Measurements from ENCODE around the gene SCAPER. TPM values are rescaled to one million over a fixed set of nuclear protein-coding genes. Genes with fewer than 3 reads are reported as not detected.
A peak's percentile ranks its signal among the peaks of the same experiment; 100 is the strongest.

Gene SCAPER
- total and polyA plus RNA-seq, 2 of the 4 experiments (the other 2 are of a cell fraction) = 2.9 to 9.7 TPM

GRCh38 chr15:76391847-76392246, 513.3 kb downstream of the SCAPER start:
- Histone ChIP-seq H2BK5ac (ENCODE audit: low read depth, low read length, poor library complexity, severe bottlenecking) (no peak overlapping the region), H2AK5ac (ENCODE audit: low read depth, low read length) (no peak overlapping the region), H2AFZ (replicated peaks; ENCODE audit: low read length, poor library complexity) (no peak overlapping the region), H3K79me1 (ENCODE audit: low read depth in 1 of 2, low read length in 2 of 2) (no peaks in the 10 kb centered on the region; a peak in 1 of 4 replicates), H2BK20ac (ENCODE audit: low read depth, low read length) (no peak overlapping the region), H3K56ac (ENCODE audit: extremely low read depth, insufficient read depth, low read length) (no peak overlapping the region), H3K27me3 (ENCODE audit: control insufficient read depth, insufficient read depth, low read length) (no peaks in the 10 kb centered on the region), H3K4me3 (ENCODE audit: insufficient read depth, low read depth, low read length) (no peak overlapping the region), H3K14ac (replicated peaks; ENCODE audit: low read depth, low read length) (no peak overlapping the region), H3K36me3 (ENCODE audit: control insufficient read depth, insufficient read depth, low read length) (no peaks in the 10 kb centered on the region), H4K91ac (ENCODE audit: insufficient read depth, low read depth, low read length) (no peak overlapping the region), H2BK15ac (ENCODE audit: low read depth, low read length) (no peak overlapping the region), H3K4ac (ENCODE audit: low read depth, low read length) (no peak overlapping the region), H3K23ac (ENCODE audit: low read depth, low read length) (no peak overlapping the region), H3K9me1 (ENCODE audit: insufficient read depth, low read length) (peaks cover 6% of the 10 kb centered on the region; the same call in 1 of the 2 replicates), H3K18ac (ENCODE audit: low read depth, low read length) (no peak overlapping the region), H3K27ac (ENCODE audit: insufficient read depth, low read length) (no peak overlapping the region), H3K4me2 (ENCODE audit: low read depth, low read length) (no peak overlapping the region), H4K8ac (ENCODE audit: low read depth in 2 of 2, low read length in 2 of 2) (no peak overlapping the region), H2AK9ac (replicated peaks; ENCODE audit: low read depth, low read length, poor library complexity) (no peak overlapping the region), H3K9me3 (ENCODE audit: control insufficient read depth, insufficient read depth, low read length) (no peaks in the 10 kb centered on the region), H4K5ac (ENCODE audit: low read depth, low read length) (no peak overlapping the region), H3K4me1 (ENCODE audit: control insufficient read depth, insufficient read depth, low read length) (no peaks in the 10 kb centered on the region; the same call in 1 of the 2 replicates), H3K9ac (ENCODE audit: low read depth, low read length) (no peak overlapping the region), H2BK120ac (ENCODE audit: low read depth, low read length) (no peak overlapping the region), H4K20me1 (ENCODE audit: insufficient read depth, low read length) (no peaks in the 10 kb centered on the region)
- intact Hi-C loops (cut with micrococcal nuclease) = no loop called here
- ChIA-PET POLR2A (ENCODE audit: unreplicated experiment) (no interaction called here), CTCF (interaction anchor here (0.6 kb wide), 1 partner anchor 20 kb away, joined by 3 read pairs; no protein-coding TSS in a partner anchor)
- no peak for TF ChIP-seq MAZ (IDR thresholded peaks at IDR 0.05; ENCODE audit: borderline replicate concordance, low read depth, low read length)
- TF ChIP-seq RAD21 (IDR thresholded peaks at IDR 0.05; ENCODE audit: low read length) = no peak
- no peak for TF ChIP-seq BHLHE40 (IDR thresholded peaks at IDR 0.05; ENCODE audit: low read depth, low read length)
- TF ChIP-seq CEBPB (IDR thresholded peaks at IDR 0.05; ENCODE audit: low read depth, low read length) = no peak
- no peak for TF ChIP-seq RCOR1 (IDR thresholded peaks at IDR 0.05; ENCODE audit: insufficient replicate concordance, low read length)
- no peak for TF ChIP-seq CHD1 (IDR thresholded peaks at IDR 0.05; ENCODE audit: low read depth, low read length)
- TF ChIP-seq MXI1 (IDR thresholded peaks at IDR 0.05; ENCODE audit: borderline replicate concordance, low read depth, low read length) = no peak
- no peak for TF ChIP-seq MAFK (IDR thresholded peaks at IDR 0.05; ENCODE audit: low read depth, low read length)
- TF ChIP-seq SMC3 (IDR thresholded peaks at IDR 0.05; ENCODE audit: low read depth, low read length) = no peak
- TF ChIP-seq RFX5 (IDR thresholded peaks at IDR 0.05; ENCODE audit: low read depth, low read length) = no peak
- TF ChIP-seq ELK1 (IDR thresholded peaks at IDR 0.05; ENCODE audit: borderline replicate concordance, low read depth, low read length) = no peak
- no peak for TF ChIP-seq NFE2L2 (IDR thresholded peaks at IDR 0.05; ENCODE audit: low read depth, low read length)
- TF ChIP-seq, protein P1, sequence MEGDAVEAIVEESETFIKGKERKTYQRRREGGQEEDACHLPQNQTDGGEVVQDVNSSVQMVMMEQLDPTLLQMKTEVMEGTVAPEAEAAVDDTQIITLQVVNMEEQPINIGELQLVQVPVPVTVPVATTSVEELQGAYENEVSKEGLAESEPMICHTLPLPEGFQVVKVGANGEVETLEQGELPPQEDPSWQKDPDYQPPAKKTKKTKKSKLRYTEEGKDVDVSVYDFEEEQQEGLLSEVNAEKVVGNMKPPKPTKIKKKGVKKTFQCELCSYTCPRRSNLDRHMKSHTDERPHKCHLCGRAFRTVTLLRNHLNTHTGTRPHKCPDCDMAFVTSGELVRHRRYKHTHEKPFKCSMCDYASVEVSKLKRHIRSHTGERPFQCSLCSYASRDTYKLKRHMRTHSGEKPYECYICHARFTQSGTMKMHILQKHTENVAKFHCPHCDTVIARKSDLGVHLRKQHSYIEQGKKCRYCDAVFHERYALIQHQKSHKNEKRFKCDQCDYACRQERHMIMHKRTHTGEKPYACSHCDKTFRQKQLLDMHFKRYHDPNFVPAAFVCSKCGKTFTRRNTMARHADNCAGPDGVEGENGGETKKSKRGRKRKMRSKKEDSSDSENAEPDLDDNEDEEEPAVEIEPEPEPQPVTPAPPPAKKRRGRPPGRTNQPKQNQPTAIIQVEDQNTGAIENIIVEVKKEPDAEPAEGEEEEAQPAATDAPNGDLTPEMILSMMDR (conservative IDR thresholded peaks at IDR 0.05; ENCODE audit: low read depth, low read length) = no peak
- TF ChIP-seq FOS (IDR thresholded peaks at IDR 0.05; ENCODE audit: low read depth, low read length) = no peak
- TF ChIP-seq POLR2A (IDR thresholded peaks at IDR 0.05; ENCODE audit: low read depth, low read length) = no peak
- DNase-seq (peak; percentile 32), ATAC-seq (ENCODE audit: low read depth) (no peak)
- dilution Hi-C loops (cut with HindIII; ENCODE audit: low sequenced_read_pairs, unreplicated experiment) = no loop called here
- no TSS peak for BruUV-seq (replicated peaks)
- in situ Hi-C loops (cut with MboI; ENCODE audit: low sequenced_read_pairs) = no loop called here
